ENCODE results near the gene STIM2.

DNA sequence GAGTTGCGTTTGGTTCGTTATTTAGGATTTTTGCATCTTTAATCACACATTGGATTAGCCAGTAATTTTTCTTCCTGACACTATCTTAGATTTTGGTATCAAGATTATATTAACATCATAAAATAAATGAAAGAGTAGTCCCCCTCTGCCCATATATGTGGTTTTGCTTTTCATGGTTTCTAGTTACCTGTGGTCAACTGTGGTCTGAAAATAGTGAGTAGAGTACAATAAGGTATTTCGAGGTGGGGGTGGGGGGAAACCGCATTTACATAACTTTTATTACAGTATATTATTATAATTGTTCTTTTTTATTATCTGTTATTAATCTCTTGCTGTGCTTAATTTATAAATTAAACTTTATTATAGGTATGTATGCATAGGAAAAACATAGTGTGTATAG lies 152.4 kb downstream of the STIM2 start:
- TF ChIP-seq, protein P1, sequence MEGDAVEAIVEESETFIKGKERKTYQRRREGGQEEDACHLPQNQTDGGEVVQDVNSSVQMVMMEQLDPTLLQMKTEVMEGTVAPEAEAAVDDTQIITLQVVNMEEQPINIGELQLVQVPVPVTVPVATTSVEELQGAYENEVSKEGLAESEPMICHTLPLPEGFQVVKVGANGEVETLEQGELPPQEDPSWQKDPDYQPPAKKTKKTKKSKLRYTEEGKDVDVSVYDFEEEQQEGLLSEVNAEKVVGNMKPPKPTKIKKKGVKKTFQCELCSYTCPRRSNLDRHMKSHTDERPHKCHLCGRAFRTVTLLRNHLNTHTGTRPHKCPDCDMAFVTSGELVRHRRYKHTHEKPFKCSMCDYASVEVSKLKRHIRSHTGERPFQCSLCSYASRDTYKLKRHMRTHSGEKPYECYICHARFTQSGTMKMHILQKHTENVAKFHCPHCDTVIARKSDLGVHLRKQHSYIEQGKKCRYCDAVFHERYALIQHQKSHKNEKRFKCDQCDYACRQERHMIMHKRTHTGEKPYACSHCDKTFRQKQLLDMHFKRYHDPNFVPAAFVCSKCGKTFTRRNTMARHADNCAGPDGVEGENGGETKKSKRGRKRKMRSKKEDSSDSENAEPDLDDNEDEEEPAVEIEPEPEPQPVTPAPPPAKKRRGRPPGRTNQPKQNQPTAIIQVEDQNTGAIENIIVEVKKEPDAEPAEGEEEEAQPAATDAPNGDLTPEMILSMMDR (conservative IDR thresholded peaks at IDR 0.05), result no peak
- TF ChIP-seq EZH2 (IDR thresholded peaks at IDR 0.05; ENCODE audit: low read depth), result no peak

Measured in PC-9 (cell line).